Endothelial cell of umbilical vein (primary cell): ENCODE results near the gene PDE8B. TPM values are rescaled to one million over a fixed set of nuclear protein-coding genes. Genes with fewer than 3 reads are reported as not detected.

Experiments
- BruUV-seq: library from RNA; stranded (reverse); fragments of 400-500 nt; replicated peaks from 2 replicates; lab custom pipeline; 2021; lab: Mats Ljungman, UMichigan
- CTCF ChIA-PET: fragments of 300-600, 350-600 bp; sonication (Branson Sonifier 250); formaldehyde crosslinking; loops from one replicate; lab custom pipeline; 2021; ENCODE audit warnings: antibody characterized with exemption, inconsistent platforms; lab: Charles Lee
- POLR2A ChIA-PET: fragments of 300-600, 350-600 bp; sonication (Branson Sonifier 250); formaldehyde crosslinking; loops from one replicate; lab custom pipeline; 2021; ENCODE audit warnings: antibody characterized with exemption, inconsistent platforms; lab: Charles Lee
- DNase-seq: peaks from one replicate; pipeline ENCODE4 v3.0.0-alpha.2; 2011; ENCODE audit warnings: low read depth, low spot score
- FAIRE-seq: peaks from 2 replicates; lab custom pipeline; 2011; peaks lifted over from hg19 to GRCh38; lab: Jason Lieb, UNC
- H2AFZ ChIP-seq: 2 replicates; pipeline ENCODE4 v1.6.0; 2012; ENCODE audit warnings: low read depth, low read length, control low read depth, inconsistent platforms
- H3K27ac ChIP-seq: 2 replicates; pipeline ENCODE4 v1.5.1; 2011; ENCODE audit warnings: low read depth, mild to moderate bottlenecking, control low read depth, low read length, moderate library complexity; ENCODE audit not compliant: insufficient read depth
- H3K27me3 ChIP-seq, 2 experiments: 2 replicates each; pipeline versions ENCODE4 v1.6.0 to v1.6.1; 2011; ENCODE audit warnings: low read length in 2 of 2, mixed read lengths in 1 of 2; ENCODE audit not compliant: control insufficient read depth in 2 of 2, insufficient read depth in 2 of 2
- H3K36me3 ChIP-seq, 2 experiments: 2 replicates in 1 of 2; 3 replicates in 1 of 2; pipeline ENCODE4 v1.5.1; 2011; ENCODE audit warnings: low read length in 2 of 2, mild to moderate bottlenecking in 1 of 2, moderate library complexity in 1 of 2; ENCODE audit not compliant: control insufficient read depth in 2 of 2, insufficient read depth in 2 of 2; ENCODE audit errors: extremely low read depth in 1 of 2
- H3K4me1 ChIP-seq: 3 replicates; pipeline ENCODE4 v1.5.1; 2011; ENCODE audit warnings: mild to moderate bottlenecking, low read length; ENCODE audit not compliant: control insufficient read depth, insufficient read depth; ENCODE audit errors: extremely low read depth
- H3K4me2 ChIP-seq: 2 replicates; pipeline ENCODE4 v1.6.1; 2011; ENCODE audit warnings: low read length, control low read depth, mixed read lengths; ENCODE audit not compliant: insufficient read depth
- H3K4me3 ChIP-seq, 3 experiments: fragments of 200-600 bp in 1 of 3; sonication (generic), shearing (Covaris generic) in 1 of 3; replicated peaks in 1 of 3; 2 replicates each; pipeline ENCODE4 v1.5.1; 2011 to 2016; ENCODE audit warnings: control low read depth in 3 of 3, low read length in 3 of 3, mild to moderate bottlenecking in 2 of 3, inconsistent platforms in 1 of 3, low read depth in 1 of 3, moderate library complexity in 1 of 3; ENCODE audit not compliant: insufficient read depth in 1 of 3
- H3K79me2 ChIP-seq: 2 replicates; pipeline ENCODE4 v1.6.0; 2012; ENCODE audit warnings: low read length, inconsistent platforms; ENCODE audit not compliant: control insufficient read depth, insufficient read depth
- H3K9ac ChIP-seq: replicated peaks from 2 replicates; pipeline ENCODE3; 2011; ENCODE audit warnings: low read length, control low read depth; ENCODE audit not compliant: insufficient read depth; ENCODE audit errors: extremely low read depth
- H3K9me1 ChIP-seq: replicated peaks from 3 replicates; pipeline ENCODE4 v1.6.0; 2011; ENCODE audit warnings: mild to moderate bottlenecking, low read length; ENCODE audit not compliant: control insufficient read depth, insufficient read depth; ENCODE audit errors: extremely low read depth
- H3K9me3 ChIP-seq: replicated peaks from 2 replicates; pipeline ENCODE4 v1.5.1; 2012; ENCODE audit warnings: low read length, inconsistent platforms; ENCODE audit not compliant: control insufficient read depth, insufficient read depth
- H4K20me1 ChIP-seq: replicated peaks from 2 replicates; pipeline ENCODE3; 2011; ENCODE audit warnings: mild to moderate bottlenecking, low read length; ENCODE audit not compliant: control insufficient read depth, insufficient read depth; ENCODE audit errors: extremely low read depth
- FOS ChIP-seq: IDR thresholded peaks from 2 replicates; pipeline ENCODE4 v1.6.1; 2011; ENCODE audit warnings: mild to moderate bottlenecking, low read length, moderate library complexity, borderline replicate concordance; ENCODE audit not compliant: insufficient read depth
- GATA2 ChIP-seq: IDR thresholded peaks from 2 replicates; pipeline ENCODE4 v1.7.0; 2011; ENCODE audit warnings: low read depth, mild to moderate bottlenecking, moderate library complexity, mixed read lengths, low read length; ENCODE audit not compliant: insufficient read length, insufficient read depth
- MYC ChIP-seq: IDR thresholded peaks from one replicate; pipeline ENCODE4 v1.6.1; 2011; ENCODE audit warnings: mild to moderate bottlenecking, low read depth, low read length
- POLR2A ChIP-seq: IDR thresholded peaks from 2 replicates; pipeline ENCODE4 v1.6.1; 2012; ENCODE audit warnings: low read depth, mild to moderate bottlenecking, control low read depth, low read length
- POLR2AphosphoS5 ChIP-seq: IDR thresholded peaks from 2 replicates; pipeline ENCODE4 v1.6.1; 2012; ENCODE audit warnings: low read depth, mild to moderate bottlenecking, control low read depth, low read length, moderate library complexity; ENCODE audit not compliant: insufficient read depth
- dilution Hi-C: fragments of 300-500 bp; cut with MboI; formaldehyde crosslinking; loops from one replicate; pipeline ENCODE4 v1.15.0; 2019; ENCODE audit warnings: low sequenced_read_pairs; ENCODE audit not compliant: extremely low pct_ligation_motif_present
- intact Hi-C: fragments of 100-400 bp; cut with micrococcal nuclease; formaldehyde crosslinking; loops from one replicate; pipeline ENCODE4 v1.10.0; 2022
- polyA plus RNA-seq, 4 experiments: library from polyadenylated mRNA; depleted of rRNA in 3 of 4; stranded (reverse) in 3 of 4; unstranded in 1 of 4; fragments of >200 nt; gene quantifications; 2 replicates each; pipeline versions ENCODE4 v1.2.1 to v1.2.3, GENCODE V29; 2011 to 2012; ENCODE audit warnings: missing spikeins in 1 of 4
- total RNA-seq: library from RNA; stranded (reverse); gene quantifications from 2 replicates; pipeline ENCODE4 v1.2.3, GENCODE V29; 2021
- TF ChIP-seq, protein P1 (sequence below), 2 donors: IDR thresholded peaks; 1 replicate in 1 of 2; 2 replicates in 1 of 2; pipeline ENCODE4 v1.5.1; 2011; ENCODE audit warnings: low read length in 2 of 2, mild to moderate bottlenecking in 2 of 2, moderate library complexity in 2 of 2, control low read depth in 1 of 2, inconsistent platforms in 1 of 2, low read depth in 1 of 2; ENCODE audit not compliant: insufficient read depth in 1 of 2; ENCODE audit errors: extremely low read depth in 1 of 2
- TF ChIP-seq, protein P2 (sequence below): IDR thresholded peaks from 2 replicates; pipeline ENCODE4 v1.6.1; 2011; ENCODE audit not compliant: insufficient read depth, insufficient read length

Gene PDE8B
- total and polyA plus RNA-seq, 2 donors (not counting 3 experiments of a cell fraction or from before 2014, with no cell fraction given) = not detected

DNA sequence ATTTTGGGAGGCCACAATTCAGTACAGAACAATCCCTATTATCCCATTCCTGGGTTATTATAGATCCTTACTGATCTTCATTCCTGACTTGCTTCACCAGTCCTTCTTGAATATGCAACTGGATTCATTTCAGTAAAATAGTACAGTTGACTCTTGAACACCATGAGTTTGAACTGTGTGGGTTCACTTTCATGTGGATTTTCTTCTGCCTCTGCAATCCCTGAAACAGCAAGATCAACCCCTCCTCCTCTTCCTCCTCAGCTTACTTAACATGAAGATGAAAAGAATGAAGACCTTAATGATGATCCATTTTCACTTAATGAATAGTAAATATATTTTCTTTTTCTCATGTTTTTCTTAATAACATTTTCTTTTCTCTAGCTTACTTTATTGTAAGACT is 8.3 kb upstream of the PDE8B start:
- Histone ChIP-seq H3K36me3 (no peaks in the 10 kb centered on the region), H3K4me3 (no peak overlapping the region), H3K27ac (no peak overlapping the region), H3K4me1 (no peaks in the 10 kb centered on the region), H2AFZ (no peak overlapping the region), H3K27me3 (peaks cover 0 to 9% of the 10 kb centered on the region in 2 experiments), H4K20me1 (no peaks in the 10 kb centered on the region), H3K9ac (no peak overlapping the region), H3K9me3 (no peaks in the 10 kb centered on the region), H3K9me1 (no peaks in the 10 kb centered on the region), H3K79me2 (no peaks in the 10 kb centered on the region), H3K4me2 (no peak overlapping the region)
- TF ChIP-seq MYC (no peak), FOS (no peak)
- BruUV-seq = no TSS peak
- DNase-seq = no peak
- dilution Hi-C loops = no loop called here
- ChIA-PET POLR2A (no interaction called here), CTCF (no interaction called here)
- intact Hi-C loops = no loop called here
- FAIRE-seq = no peak

DNA sequence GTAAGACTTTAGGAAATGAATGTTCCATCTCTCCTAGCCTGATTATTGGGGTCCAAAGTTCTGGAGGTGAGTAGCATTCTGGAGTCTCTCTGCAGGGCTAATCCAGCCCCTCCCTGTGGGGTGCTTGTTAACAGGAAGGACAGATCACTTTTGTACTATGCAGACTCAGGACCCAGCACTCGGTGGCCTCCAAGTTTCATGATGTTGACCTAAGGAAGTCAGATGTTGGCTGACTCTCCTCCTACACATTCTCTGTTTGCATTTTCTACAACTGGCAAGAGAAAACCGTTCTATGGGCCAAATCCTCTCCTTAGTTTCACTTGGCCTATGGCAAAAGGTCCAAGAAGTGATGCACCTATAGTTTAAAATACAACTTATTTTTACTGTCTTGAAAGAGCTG is 5.5 kb upstream of the PDE8B start:
- Histone ChIP-seq H3K9ac (no peak overlapping the region), H4K20me1 (no peaks in the 10 kb centered on the region), H3K4me3 (no peak overlapping the region), H3K9me1 (no peaks in the 10 kb centered on the region), H3K27ac (no peak overlapping the region), H3K9me3 (no peaks in the 10 kb centered on the region), H3K36me3 (no peaks in the 10 kb centered on the region), H3K79me2 (no peaks in the 10 kb centered on the region), H3K27me3 (peaks cover 18 to 35% of the 10 kb centered on the region in 2 experiments), H2AFZ (no peak overlapping the region), H3K4me1 (no peaks in the 10 kb centered on the region), H3K4me2 (no peak overlapping the region)
- no TSS peak for BruUV-seq
- DNase-seq (no peak), FAIRE-seq (no peak)
- dilution Hi-C loops = no loop called here
- ChIA-PET CTCF (no interaction called here), POLR2A (no interaction called here)
- no peak for TF ChIP-seq MYC
- TF ChIP-seq POLR2A = no peak
- TF ChIP-seq, protein P1, sequence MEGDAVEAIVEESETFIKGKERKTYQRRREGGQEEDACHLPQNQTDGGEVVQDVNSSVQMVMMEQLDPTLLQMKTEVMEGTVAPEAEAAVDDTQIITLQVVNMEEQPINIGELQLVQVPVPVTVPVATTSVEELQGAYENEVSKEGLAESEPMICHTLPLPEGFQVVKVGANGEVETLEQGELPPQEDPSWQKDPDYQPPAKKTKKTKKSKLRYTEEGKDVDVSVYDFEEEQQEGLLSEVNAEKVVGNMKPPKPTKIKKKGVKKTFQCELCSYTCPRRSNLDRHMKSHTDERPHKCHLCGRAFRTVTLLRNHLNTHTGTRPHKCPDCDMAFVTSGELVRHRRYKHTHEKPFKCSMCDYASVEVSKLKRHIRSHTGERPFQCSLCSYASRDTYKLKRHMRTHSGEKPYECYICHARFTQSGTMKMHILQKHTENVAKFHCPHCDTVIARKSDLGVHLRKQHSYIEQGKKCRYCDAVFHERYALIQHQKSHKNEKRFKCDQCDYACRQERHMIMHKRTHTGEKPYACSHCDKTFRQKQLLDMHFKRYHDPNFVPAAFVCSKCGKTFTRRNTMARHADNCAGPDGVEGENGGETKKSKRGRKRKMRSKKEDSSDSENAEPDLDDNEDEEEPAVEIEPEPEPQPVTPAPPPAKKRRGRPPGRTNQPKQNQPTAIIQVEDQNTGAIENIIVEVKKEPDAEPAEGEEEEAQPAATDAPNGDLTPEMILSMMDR (IDR thresholded peaks at IDR 0.05; ENCODE audit: extremely low read depth in 1 of 2, insufficient read depth in 1 of 2, low read depth in 1 of 2, low read length in 2 of 2) = no peak
- no peak for TF ChIP-seq FOS
- TF ChIP-seq, protein P2, sequence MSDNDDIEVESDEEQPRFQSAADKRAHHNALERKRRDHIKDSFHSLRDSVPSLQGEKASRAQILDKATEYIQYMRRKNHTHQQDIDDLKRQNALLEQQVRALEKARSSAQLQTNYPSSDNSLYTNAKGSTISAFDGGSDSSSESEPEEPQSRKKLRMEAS = no peak
- TF ChIP-seq GATA2 = no peak
- no peak for TF ChIP-seq POLR2AphosphoS5
- intact Hi-C loops = no loop called here
